DND-41 (cell line): ENCODE data around the gene KIF21A.
"Not testable (repeated sequence)": the region's sequence is repeated elsewhere in the genome, so short reads cannot be mapped to it uniquely, and the experiment has no call there.

Experiments used
- ATAC-seq: fragments of 200-7000 bp; cut with Tn5 transposase; 3 replicates; pipeline ENCODE4 v1.9.1; 2021; ENCODE audit warnings: low read depth; ENCODE audit not compliant: insufficient read depth
- DNase-seq: peaks from one replicate; pipeline ENCODE4 v3.0.0-alpha.2; 2020
- H2AFZ ChIP-seq: 2 replicates; pipeline ENCODE4 v1.6.0; 2012; ENCODE audit warnings: low read depth, low read length
- H3K27ac ChIP-seq: 2 replicates; pipeline ENCODE4 v1.5.1; 2012; ENCODE audit warnings: low read length, inconsistent platforms
- H3K27me3 ChIP-seq: fragments of 200-600 bp; sonication (generic); 2 replicates; pipeline ENCODE4 v1.6.0; 2012; ENCODE audit warnings: low read length, mild to moderate bottlenecking, inconsistent platforms; ENCODE audit not compliant: insufficient read depth, poor library complexity
- H3K36me3 ChIP-seq: 2 replicates; pipeline ENCODE4 v1.5.1; 2012; ENCODE audit warnings: low read length, inconsistent platforms; ENCODE audit not compliant: insufficient read depth
- H3K4me1 ChIP-seq: 2 replicates; pipeline ENCODE4 v1.5.1; 2012; ENCODE audit warnings: mild to moderate bottlenecking, low read length; ENCODE audit not compliant: insufficient read depth
- H3K4me2 ChIP-seq: 2 replicates; pipeline ENCODE4 v1.6.0; 2012; ENCODE audit warnings: mild to moderate bottlenecking, moderate library complexity, low read length, inconsistent platforms; ENCODE audit not compliant: insufficient read depth
- H3K4me3 ChIP-seq, 2 experiments: fragments of 200-600 bp in 1 of 2; shearing (Covaris generic) in 1 of 2; 2 replicates each; pipeline ENCODE4 v1.5.1; 2012 to 2016; ENCODE audit warnings: inconsistent platforms in 2 of 2, low read length in 2 of 2, mild to moderate bottlenecking in 2 of 2, low read depth in 1 of 2, moderate library complexity in 1 of 2
- H3K79me2 ChIP-seq: 2 replicates; pipeline ENCODE4 v1.6.0; 2012; ENCODE audit warnings: low read length, inconsistent platforms; ENCODE audit not compliant: insufficient read depth
- H3K9ac ChIP-seq: 2 replicates; pipeline ENCODE4 v1.6.0; 2012; ENCODE audit warnings: low read depth, mild to moderate bottlenecking, inconsistent platforms, low read length, moderate library complexity
- H3K9me3 ChIP-seq: 2 replicates; pipeline ENCODE4 v1.5.1; 2012; ENCODE audit warnings: low read length, moderate library complexity, mild to moderate bottlenecking, inconsistent platforms; ENCODE audit not compliant: insufficient read depth, severe bottlenecking
- H4K20me1 ChIP-seq: 2 replicates; pipeline ENCODE4 v1.6.0; 2012; ENCODE audit warnings: low read length; ENCODE audit not compliant: insufficient read depth
- CTCF ChIP-seq: IDR thresholded peaks from 2 replicates; pipeline ENCODE4 v1.5.1; 2012; ENCODE audit warnings: borderline replicate concordance, low read length, moderate library complexity, mild to moderate bottlenecking; ENCODE audit not compliant: poor library complexity, severe bottlenecking; ENCODE audit errors: extremely low read depth
- EZH2 ChIP-seq: IDR thresholded peaks from 3 replicates; pipeline ENCODE4 v1.6.1; 2012; ENCODE audit warnings: borderline replicate concordance, low read depth, mild to moderate bottlenecking, moderate library complexity, low read length, inconsistent platforms; ENCODE audit not compliant: severe bottlenecking

KIF21A gene

GRCh38 chr12:39483042-39483441 lies 40.1 kb upstream of the KIF21A start:
- no peak overlapping the region for H3K27ac ChIP-seq
- no peak overlapping the region for H3K9ac ChIP-seq
- TF ChIP-seq EZH2 (no peak), CTCF (no peak)
- no peaks in the 10 kb centered on the region for H3K36me3 ChIP-seq
- H4K20me1 ChIP-seq = no peaks in the 10 kb centered on the region
- no peaks in the 10 kb centered on the region for H3K27me3 ChIP-seq
- H3K79me2 ChIP-seq = no peaks in the 10 kb centered on the region
- no peak for ATAC-seq
- H3K4me1 ChIP-seq = no peaks in the 10 kb centered on the region
- no peak overlapping the region for H2AFZ ChIP-seq
- no peak for DNase-seq
- no peak overlapping the region for H3K4me2 ChIP-seq
- no peak overlapping the region for H3K4me3 ChIP-seq
- no peaks in the 10 kb centered on the region for H3K9me3 ChIP-seq

- no peaks in the 10 kb centered on the region for H3K27me3 ChIP-seq
- no peak for TF ChIP-seq CTCF
- TF ChIP-seq EZH2 = no peak
- H4K20me1 ChIP-seq = no peaks in the 10 kb centered on the region
- H3K4me3 ChIP-seq = no peak overlapping the region
- no peaks in the 10 kb centered on the region for H3K79me2 ChIP-seq
- ATAC-seq (no peak), DNase-seq (no peak)
- no peak overlapping the region for H3K27ac ChIP-seq
- H3K9me3 ChIP-seq = no peaks in the 10 kb centered on the region
- H3K36me3 ChIP-seq = no peaks in the 10 kb centered on the region
- no peaks in the 10 kb centered on the region for H3K4me1 ChIP-seq
- H3K9ac ChIP-seq = no peak overlapping the region
- no peak overlapping the region for H2AFZ ChIP-seq
- H3K4me2 ChIP-seq = no peak overlapping the region
These were observed 34.0 kb upstream of the KIF21A start for GRCh38 chr12:39476894-39477293.

GRCh38 chr12:39476121-39476520 lies 33.2 kb upstream of the KIF21A start:
- Histone ChIP-seq H4K20me1 (no peaks in the 10 kb centered on the region), H3K79me2 (no peaks in the 10 kb centered on the region), H3K27me3 (no peaks in the 10 kb centered on the region), H3K4me2 (no peak overlapping the region), H3K27ac (no peak overlapping the region), H2AFZ (no peak overlapping the region), H3K4me3 (no peak overlapping the region), H3K36me3 (no peaks in the 10 kb centered on the region), H3K4me1 (no peaks in the 10 kb centered on the region), H3K9ac (no peak overlapping the region), H3K9me3 (no peaks in the 10 kb centered on the region)
- no peak for TF ChIP-seq EZH2
- TF ChIP-seq CTCF = no peak
- DNase-seq (no peak), ATAC-seq (no peak)

- H4K20me1 ChIP-seq, H3K9me3 ChIP-seq, H3K36me3 ChIP-seq, H3K4me3 ChIP-seq, H3K9ac ChIP-seq, H3K79me2 ChIP-seq, DNase-seq, H3K27me3 ChIP-seq, H2AFZ ChIP-seq, H3K4me2 ChIP-seq, H3K27ac ChIP-seq, ATAC-seq, H3K4me1 ChIP-seq: not testable (repeated sequence)
These were observed 32.2 kb upstream of the KIF21A start for GRCh38 chr12:39475136-39475535.
